CD1c-positive myeloid dendritic cell (primary cell): ENCODE data around the gene SRGAP1.
"Not testable (repeated sequence)": the region's sequence is repeated elsewhere in the genome, so short reads cannot be mapped to it uniquely, and the experiment has no call there.

Experiments used
- DNase-seq: peaks from one replicate; pipeline ENCODE4 v3.0.0-alpha.2; 2016; ENCODE audit errors: extremely low spot score

Gene SRGAP1

GRCh38 chr12:64122154-64122553 is 277.7 kb downstream of the SRGAP1 start:
- no peak for DNase-seq

- DNase-seq = no peak
Measured at GRCh38 chr12:64122995-64123394, 278.5 kb downstream of the SRGAP1 start.

GRCh38 chr12:64123448-64123847 is 278.9 kb downstream of the SRGAP1 start:
- DNase-seq = no peak

GRCh38 chr12:64124511-64125197 is 280.2 kb downstream of the SRGAP1 start:
- no peak for DNase-seq

- no peak for DNase-seq
Measured at GRCh38 chr12:64125913-64126312, 281.4 kb downstream of the SRGAP1 start.

GRCh38 chr12:64127811-64128210 is 283.3 kb downstream of the SRGAP1 start:
- DNase-seq = no peak

- DNase-seq = no peak
Measured at GRCh38 chr12:64128366-64128765, 283.9 kb downstream of the SRGAP1 start.

- not testable (repeated sequence) for DNase-seq
Measured at GRCh38 chr12:64130476-64130875, 286.0 kb downstream of the SRGAP1 start.

- not testable (repeated sequence) for DNase-seq
Measured at GRCh38 chr12:64131456-64131855, 287.0 kb downstream of the SRGAP1 start.

- DNase-seq = not testable (repeated sequence)
Measured at GRCh38 chr12:64132672-64133071, 288.2 kb downstream of the SRGAP1 start.

- DNase-seq = no peak
Measured at GRCh38 chr12:64137117-64137516, 292.6 kb downstream of the SRGAP1 start.

- DNase-seq = no peak
Measured at GRCh38 chr12:64139021-64139420, 294.5 kb downstream of the SRGAP1 start.

GRCh38 chr12:64142382-64142781 is 297.9 kb downstream of the SRGAP1 start:
- no peak for DNase-seq

GRCh38 chr12:64142784-64143183 is 298.3 kb downstream of the SRGAP1 start:
- DNase-seq = no peak

GRCh38 chr12:64145226-64145625 is 300.7 kb downstream of the SRGAP1 start:
- DNase-seq = no peak

GRCh38 chr12:64147011-64147631 is 302.6 kb downstream of the SRGAP1 start:
- DNase-seq = no peak

- DNase-seq = no peak
Measured at GRCh38 chr12:64147875-64148274, 303.4 kb downstream of the SRGAP1 start.

- DNase-seq = no peak
Measured at GRCh38 chr12:64154677-64155076, 310.2 kb downstream of the SRGAP1 start.

- DNase-seq = no peak
Measured at GRCh38 chr12:64157110-64157509, 312.6 kb downstream of the SRGAP1 start.

GRCh38 chr12:64160021-64160710 is 315.7 kb downstream of the SRGAP1 start:
- no peak for DNase-seq

- DNase-seq = no peak
Measured at GRCh38 chr12:64160711-64161060, 316.2 kb downstream of the SRGAP1 start.

- DNase-seq = not testable (repeated sequence)
Measured at GRCh38 chr12:64166606-64167005, 322.1 kb downstream of the SRGAP1 start.

- DNase-seq = not testable (repeated sequence)
Measured at GRCh38 chr12:64167041-64167440, 322.5 kb downstream of the SRGAP1 start.
